GM19238 (cell line): ENCODE data around the gene CASK.

Source experiments
- DNase-seq: peaks from one replicate; pipeline ENCODE4 v3.0.0; 2011; ENCODE audit warnings: low spot score; ENCODE audit not compliant: insufficient read length

The CASK gene

GRCh38 chrX:41923211-41923977, at the start of gene CASK:
Gene CASK (minus strand): TSS chrX:41923554. CDS start chrX:41922988, 566 bp downstream.
- DNase-seq: peak; percentile 61

- DNase-seq: no peak
Measured at GRCh38 chrX:41971346-41971745, 48.0 kb upstream of the CASK start.

GRCh38 chrX:41970419-41970818, 47.1 kb upstream of the CASK start:
- no peak for DNase-seq

GRCh38 chrX:41963348-41963747, 40.0 kb upstream of the CASK start:
- no peak for DNase-seq

GRCh38 chrX:41960142-41960541, 36.8 kb upstream of the CASK start:
- no peak for DNase-seq

- DNase-seq: no peak
Measured at GRCh38 chrX:41958861-41959260, 35.5 kb upstream of the CASK start.

GRCh38 chrX:41956027-41956426, 32.7 kb upstream of the CASK start:
- no peak for DNase-seq

- no peak for DNase-seq
Measured at GRCh38 chrX:41952102-41952501, 28.7 kb upstream of the CASK start.

- no peak for DNase-seq
Measured at GRCh38 chrX:41946989-41947612, 23.7 kb upstream of the CASK start.

GRCh38 chrX:41946235-41946634, 22.9 kb upstream of the CASK start:
- DNase-seq: no peak

GRCh38 chrX:41935832-41936231, 12.5 kb upstream of the CASK start:
- DNase-seq: no peak

GRCh38 chrX:41933546-41933945, 10.2 kb upstream of the CASK start:
- no peak for DNase-seq

- no peak for DNase-seq
Measured at GRCh38 chrX:41932885-41933284, 9.5 kb upstream of the CASK start.

- DNase-seq: no peak
Measured at GRCh38 chrX:41931591-41931990, 8.2 kb upstream of the CASK start.

- no peak for DNase-seq
Measured at GRCh38 chrX:41923978-41924683, 777 bp upstream of the CASK start.

- DNase-seq: peak; percentile 14
Measured at GRCh38 chrX:41922431-41923151, 763 bp downstream of the CASK start.

- no peak for DNase-seq
Measured at GRCh38 chrX:41921492-41922430, 1.6 kb downstream of the CASK start.

GRCh38 chrX:41919870-41920269, 3.5 kb downstream of the CASK start:
- DNase-seq: no peak

GRCh38 chrX:41917517-41917916, 5.8 kb downstream of the CASK start:
- no peak for DNase-seq

- no peak for DNase-seq
Measured at GRCh38 chrX:41913476-41913875, 9.9 kb downstream of the CASK start.

GRCh38 chrX:41912923-41913322, 10.4 kb downstream of the CASK start:
- DNase-seq: no peak
